Measurements from ENCODE around the gene SLC47A2. TPM values are rescaled to one million over a fixed set of nuclear protein-coding genes. Genes with fewer than 3 reads are reported as not detected.
A peak's percentile ranks its signal among the peaks of the same experiment; 100 is the strongest.

The SLC47A2 gene
- total and polyA plus RNA-seq, 2 of the 13 experiments (the other 11 are each of a cell fraction or from before 2014, with no cell fraction given), result 0.04 TPM; not detected in 1

- TF ChIP-seq ZBTB34 (CRISPR knock-in tag; IDR thresholded peaks at IDR 0.05), result peak; percentile 51; the same call in 1 of the 2 replicates
- TF ChIP-seq PAXIP1 (CRISPR knock-in tag; conservative IDR thresholded peaks at IDR 0.05), result peak; percentile 86
- no peak for TF ChIP-seq PLRG1 (conservative IDR thresholded peaks at IDR 0.05)
- TF ChIP-seq FLYWCH1 (CRISPR knock-in tag; IDR thresholded peaks at IDR 0.05), result no peak
- no peak for TF ChIP-seq PBX3 (CRISPR knock-in tag; IDR thresholded peaks at IDR 0.05; ENCODE audit: borderline replicate concordance)
- TF ChIP-seq ZMYM2 (CRISPR knock-in tag; IDR thresholded peaks at IDR 0.05), result peak; percentile 34; the same call in 1 of the 2 replicates
- TF ChIP-seq HOXA5 (CRISPR knock-in tag; IDR thresholded peaks at IDR 0.05), result no peak
- peak; percentile 64; the same call in 1 of the 2 replicates for TF ChIP-seq ZNF350 (CRISPR knock-in tag; IDR thresholded peaks at IDR 0.05; ENCODE audit: borderline replicate concordance, low read depth)
- TF ChIP-seq ATF4 (CRISPR knock-in tag; IDR thresholded peaks at IDR 0.05), result no peak
- peak; percentile 60 for TF ChIP-seq TEAD3 (CRISPR knock-in tag; optimal IDR thresholded peaks at IDR 0.05; ENCODE audit: borderline replicate concordance)
- 0 out of 2 replicates have a peak, but pooled peaks have one; percentile 73 for TF ChIP-seq ZBTB20 (CRISPR knock-in tag; IDR thresholded peaks at IDR 0.05; ENCODE audit: borderline replicate concordance, low read depth)
- peak; percentile 60; the same call in 1 of the 2 replicates for TF ChIP-seq KDM6A (CRISPR knock-in tag; IDR thresholded peaks at IDR 0.05; ENCODE audit: low read depth)
- no peak for TF ChIP-seq ZNF383 (CRISPR knock-in tag; IDR thresholded peaks at IDR 0.05; ENCODE audit: borderline replicate concordance)
- TF ChIP-seq SOX5 (CRISPR knock-in tag; IDR thresholded peaks at IDR 0.05; ENCODE audit: borderline replicate concordance), result peak; percentile 69
- peak; percentile 59 for TF ChIP-seq ZNF781 (CRISPR knock-in tag; IDR thresholded peaks at IDR 0.05; ENCODE audit: borderline replicate concordance, not compliant biosample characterization)
- peak; percentile 92 for TF ChIP-seq ZSCAN25 (CRISPR knock-in tag; IDR thresholded peaks at IDR 0.05)
- TF ChIP-seq MEIS2 (CRISPR knock-in tag; IDR thresholded peaks at IDR 0.05), result peak; percentile 76; the same call in 1 of the 2 replicates
- TF ChIP-seq ZNF230 (CRISPR knock-in tag; IDR thresholded peaks at IDR 0.05), result 0 out of 2 replicates have a peak, but pooled peaks have one; percentile 10
- peak; percentile 62; the same call in 1 of the 2 replicates for TF ChIP-seq THRA (CRISPR knock-in tag; IDR thresholded peaks at IDR 0.05; ENCODE audit: borderline replicate concordance)
- TF ChIP-seq HIVEP1 (CRISPR knock-in tag; IDR thresholded peaks at IDR 0.05), result 0 out of 2 replicates have a peak, but pooled peaks have one; percentile 37
Measured at GRCh38 chr17:19720631-19721426, 4.4 kb upstream of the SLC47A2 start (continued).
